NCI-H460 (cell line): ENCODE data around the gene MIOX. TPM values are rescaled to one million over a fixed set of nuclear protein-coding genes. Genes with fewer than 3 reads are reported as not detected.
"Not testable (repeated sequence)": the region's sequence is repeated elsewhere in the genome, so short reads cannot be mapped to it uniquely, and the experiment has no call there.

ENCODE experiments used
- DNase-seq: peaks from one replicate; pipeline ENCODE4 v3.0.0-alpha.2; 2016; ENCODE audit warnings: low read depth; ENCODE audit errors: extremely low read depth
- total RNA-seq: library from RNA; depleted of rRNA; stranded (reverse); fragments of >200 nt; shearing (Covaris generic); gene quantifications from 2 replicates; pipeline ENCODE4 v1.2.3, GENCODE V29; 2014

MIOX gene
- total RNA-seq, 1 experiment from 2014 or later = 0.27 TPM

- peak; percentile 91 for DNase-seq
Measured at GRCh38 chr22:50507991-50508884, 21.6 kb downstream of the MIOX start, which contains the start of gene NCAPH2. Gene NCAPH2, plus strand, starts transcription at chr22:50508224. Its CDS starts 114 bp downstream, at chr22:50508338.

GRCh38 chr22:50508897-50509296 lies 22.2 kb downstream of the MIOX start:
- no peak for DNase-seq

- no peak for DNase-seq
Measured at GRCh38 chr22:50513175-50513574, 26.5 kb downstream of the MIOX start.

GRCh38 chr22:50516068-50516467 lies 29.4 kb downstream of the MIOX start:
- DNase-seq = no peak

- DNase-seq = no peak
Measured at GRCh38 chr22:50516891-50517290, 30.2 kb downstream of the MIOX start.

GRCh38 chr22:50517495-50518260 lies 31.0 kb downstream of the MIOX start:
- no peak for DNase-seq

GRCh38 chr22:50518606-50519005 lies 31.9 kb downstream of the MIOX start:
- DNase-seq = no peak

- no peak for DNase-seq
Measured at GRCh38 chr22:50519151-50519550, 32.5 kb downstream of the MIOX start.

- DNase-seq = not testable (repeated sequence)
Measured at GRCh38 chr22:50520184-50520583, 33.5 kb downstream of the MIOX start.

- no peak for DNase-seq
Measured at GRCh38 chr22:50520826-50521453, 34.3 kb downstream of the MIOX start.

- no peak for DNase-seq
Measured at GRCh38 chr22:50521710-50522109, 35.1 kb downstream of the MIOX start.

GRCh38 chr22:50522208-50522805 lies 35.6 kb downstream of the MIOX start:
- no peak for DNase-seq

GRCh38 chr22:50522806-50523438 lies 36.3 kb downstream of the MIOX start:
- DNase-seq = no peak

- no peak for DNase-seq
Measured at GRCh38 chr22:50523458-50523805, 36.8 kb downstream of the MIOX start.

- DNase-seq = no peak
Measured at GRCh38 chr22:50523806-50524675, 37.4 kb downstream of the MIOX start.

- DNase-seq = no peak
Measured at GRCh38 chr22:50524676-50525103, 38.0 kb downstream of the MIOX start.

- peak; percentile 88 for DNase-seq
Measured at GRCh38 chr22:50525104-50525857, 38.6 kb downstream of the MIOX start, which contains the start of gene SCO2. Gene SCO2, minus strand, starts transcription at chr22:50525598. Its CDS starts 1,187 bp downstream, at chr22:50524411.

- DNase-seq = no peak
Measured at GRCh38 chr22:50525858-50526107, 39.1 kb downstream of the MIOX start.
